Activated CD8-positive, alpha-beta memory T cell treated with anti-CD3 and anti-CD28 coated beads for 36 hours (primary cell): ENCODE results near the gene DNAH9. TPM values are rescaled to one million over a fixed set of nuclear protein-coding genes. Genes with fewer than 3 reads are reported as not detected.

Experiments used
- CTCF ChIA-PET: fragments of 350-600 bp; sonication (Branson Sonifier 250); formaldehyde crosslinking; loops from one replicate; lab custom pipeline; 2021; ENCODE audit warnings: antibody characterized with exemption; lab: Charles Lee
- POLR2A ChIA-PET: fragments of 350-600 bp; sonication (Branson Sonifier 250); formaldehyde crosslinking; loops from one replicate; lab custom pipeline; 2021; ENCODE audit warnings: antibody characterized with exemption; lab: Charles Lee
- total RNA-seq, 2 experiments: library from RNA; stranded (reverse); gene quantifications; one replicate each; pipeline ENCODE4 v1.2.3, GENCODE V29; 2021

The DNAH9 gene
- total RNA-seq, 2 experiments from 2014 or later, result not detected

GRCh38 chr17:11885051-11885450 lies 286.8 kb downstream of the DNAH9 start:
- POLR2A ChIA-PET, result no interaction called here

GRCh38 chr17:11889266-11889665 lies 291.0 kb downstream of the DNAH9 start:
- ChIA-PET POLR2A (no interaction called here), CTCF (interaction anchor here (1.2 kb wide), 1 partner anchor 10 kb away, joined by 4 read pairs; no protein-coding TSS in a partner anchor)

More at GRCh38 chr17:11885051-11885450, 286.8 kb downstream of the DNAH9 start:
- CTCF ChIA-PET, result no interaction called here

GRCh38 chr17:11893862-11894261 lies 295.6 kb downstream of the DNAH9 start:
- CTCF ChIA-PET, result no interaction called here

GRCh38 chr17:11896199-11896598 lies 297.9 kb downstream of the DNAH9 start:
- ChIA-PET POLR2A (no interaction called here), CTCF (no interaction called here)

More at GRCh38 chr17:11893862-11894261, 295.6 kb downstream of the DNAH9 start:
- POLR2A ChIA-PET, result no interaction called here

GRCh38 chr17:11898526-11899235 lies 300.4 kb downstream of the DNAH9 start:
- POLR2A ChIA-PET, result no interaction called here

GRCh38 chr17:11899537-11899942 lies 301.3 kb downstream of the DNAH9 start:
- CTCF ChIA-PET, result no interaction called here
- POLR2A ChIA-PET, result no interaction called here

More at GRCh38 chr17:11898526-11899235, 300.4 kb downstream of the DNAH9 start:
- CTCF ChIA-PET, result interaction anchor here (1.0 kb wide), 1 partner anchor 9 kb away, joined by 4 read pairs; no protein-coding TSS in a partner anchor

GRCh38 chr17:11900041-11900476 lies 301.8 kb downstream of the DNAH9 start:
- POLR2A ChIA-PET, result no interaction called here
- CTCF ChIA-PET, result no interaction called here

- CTCF ChIA-PET, result no interaction called here
- POLR2A ChIA-PET, result no interaction called here
Observed at GRCh38 chr17:11900655-11901054, 302.4 kb downstream of the DNAH9 start.

- CTCF ChIA-PET, result no interaction called here
- POLR2A ChIA-PET, result no interaction called here
Observed at GRCh38 chr17:11901931-11902330, 303.7 kb downstream of the DNAH9 start.

- CTCF ChIA-PET, result no interaction called here
- POLR2A ChIA-PET, result no interaction called here
Observed at GRCh38 chr17:11908711-11909146, 310.5 kb downstream of the DNAH9 start.

GRCh38 chr17:11909348-11909747 lies 311.1 kb downstream of the DNAH9 start:
- ChIA-PET POLR2A (no interaction called here), CTCF (no interaction called here)

- ChIA-PET CTCF (no interaction called here), POLR2A (no interaction called here)
Observed at GRCh38 chr17:11916091-11916490, 317.8 kb downstream of the DNAH9 start.

- CTCF ChIA-PET, result no interaction called here
- POLR2A ChIA-PET, result no interaction called here
Observed at GRCh38 chr17:11917415-11917814, 319.1 kb downstream of the DNAH9 start.

- ChIA-PET POLR2A (no interaction called here), CTCF (no interaction called here)
Observed at GRCh38 chr17:11921296-11921695, 323.0 kb downstream of the DNAH9 start.

GRCh38 chr17:11922638-11923037 lies 324.4 kb downstream of the DNAH9 start:
- ChIA-PET CTCF (no interaction called here), POLR2A (no interaction called here)

- POLR2A ChIA-PET, result no interaction called here
- CTCF ChIA-PET, result no interaction called here
Observed at GRCh38 chr17:11924076-11924475, 325.8 kb downstream of the DNAH9 start.

- ChIA-PET POLR2A (no interaction called here), CTCF (no interaction called here)
Observed at GRCh38 chr17:11925262-11926021, 327.2 kb downstream of the DNAH9 start.

GRCh38 chr17:11928436-11928835 lies 330.2 kb downstream of the DNAH9 start:
- CTCF ChIA-PET, result no interaction called here
- POLR2A ChIA-PET, result interaction anchor here (0.6 kb wide), 1 partner anchor 1088 kb away, joined by 4 read pairs; no protein-coding TSS in a partner anchor

- POLR2A ChIA-PET, result no interaction called here
- CTCF ChIA-PET, result no interaction called here
Observed at GRCh38 chr17:11932337-11932898, 334.1 kb downstream of the DNAH9 start.
